ENCODE measurements around the gene DCST2. TPM values are rescaled to one million over a fixed set of nuclear protein-coding genes. Genes with fewer than 3 reads are reported as not detected.

DCST2 gene
- total and polyA plus RNA-seq, 2 of the 8 experiments (the other 6 are each of a cell fraction or from before 2014, with no cell fraction given): 0.43 to 2.1 TPM

DNA sequence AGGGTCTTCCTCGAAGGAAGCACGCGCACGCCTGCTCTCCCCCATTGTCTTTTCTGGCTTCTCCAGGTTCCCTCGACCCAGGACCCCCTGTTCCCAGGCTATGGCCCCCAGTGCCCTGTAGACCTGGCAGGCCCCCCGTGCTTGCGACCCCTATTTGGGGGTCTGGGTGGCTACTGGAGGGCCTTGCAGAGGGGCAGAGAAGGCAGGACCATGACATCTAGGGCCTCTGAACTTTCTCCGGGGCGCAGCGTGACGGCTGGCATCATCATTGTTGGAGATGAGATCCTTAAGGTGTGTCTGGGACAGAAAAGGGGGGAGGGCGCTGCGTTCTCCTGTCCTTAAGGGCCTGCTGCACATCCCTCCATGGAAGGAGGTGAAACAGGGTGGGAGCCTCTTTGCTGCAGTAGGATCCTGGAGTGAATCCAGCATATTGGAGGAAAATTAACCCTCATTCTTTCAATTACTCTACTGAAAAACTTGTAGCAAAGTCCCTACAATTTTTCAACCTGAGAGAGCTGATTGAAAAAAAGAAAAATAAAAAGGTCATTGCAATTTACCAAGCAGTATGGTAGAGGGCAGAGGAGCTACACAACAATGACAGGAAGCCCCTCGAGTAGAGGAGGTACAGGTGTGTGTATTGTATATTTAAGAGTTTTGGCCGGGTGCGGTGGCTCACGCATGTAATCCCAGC, 49.7 kb downstream of the DCST2 start:
- TF ChIP-seq POLR2A (IDR thresholded peaks at IDR 0.05; ENCODE audit: control extremely low read depth in 1 of 2, low read depth in 2 of 2, low read length in 2 of 2): peak in 1 of 2 experiments; percentile 63; a peak in 1 of 3 replicates
- TF ChIP-seq RNF2 (IDR thresholded peaks at IDR 0.05; ENCODE audit: borderline replicate concordance, low read depth, low read length, missing control alignments, poor library complexity, severe bottlenecking): no peak
- WGBS, 2 experiments (ENCODE audit: extremely low coverage in 1 of 2, insufficient coverage in 1 of 2, insufficient read length in 1 of 2, insufficient replicate concordance in 2 of 2, low coverage in 1 of 2, low lambda C conversion rate in 2 of 2, missing lambda C conversion rate in 1 of 2): 21% methylated on average over 17 of the region's 17 CpGs; no CpG with 5 or more reads in 1 of the 2 experiments
- peak overlapping the region; percentile 76 for H3K27ac ChIP-seq (ENCODE audit: low read depth, low read length)
- peaks cover 5% of the 10 kb centered on the region for H3K23me2 ChIP-seq (ENCODE audit: low read depth, low read length)
- ChIA-PET POLR2A (ENCODE audit: partially characterized antibody) (interaction anchor here (0.6 to 42.8 kb wide), 12 partner anchors 11 to 273 kb away, joined by 3 to 702 read pairs (median 8); partner anchors contain the start of genes CKS1B, EFNA4, LENEP and PBXIP1), CTCF (ENCODE audit: partially characterized antibody) (interaction anchor here (0.6 to 20.6 kb wide), 22 partner anchors 10 to 773 kb away, joined by 3 to 334 read pairs (median 4); partner anchors contain the start of genes LENEP, PBXIP1, PMVK and PYGO2)
- no peak overlapping the region for H2BK120ac ChIP-seq (replicated peaks; ENCODE audit: low read depth, low read length)
- H2BK5ac ChIP-seq (ENCODE audit: low read depth, low read length): peak overlapping the region; percentile 86; the same call in 1 of the 2 replicates
- no peaks in the 10 kb centered on the region for H3K9me3 ChIP-seq (ENCODE audit: insufficient read depth in 2 of 2, low read depth in 1 of 2, low read length in 1 of 2)
- DNase-seq (ENCODE audit: low read depth in 1 of 2, low spot score in 2 of 2) (no peak), FAIRE-seq (no peak)
- peaks cover 14% of the 10 kb centered on the region in 2 experiments for H4K20me1 ChIP-seq (replicated peaks in 1 of 2; ENCODE audit: control insufficient read depth in 1 of 2, insufficient read depth in 2 of 2, low read length in 2 of 2)
- no peak overlapping the region for H2BK15ac ChIP-seq (ENCODE audit: low read length)
- H4K91ac ChIP-seq (replicated peaks; ENCODE audit: insufficient read length, low read length): peak overlapping the region; percentile 22
- peak overlapping the region; percentile 7 for H4K5ac ChIP-seq (ENCODE audit: insufficient read length, low read depth, low read length)
- H3K9ac ChIP-seq (replicated peaks in 1 of 4; ENCODE audit: extremely low read depth in 1 of 4, low read depth in 3 of 4, low read length in 3 of 4): peak overlapping the region; percentile 78 to 97 (median 86)
- H3K23ac ChIP-seq (ENCODE audit: insufficient read length): no peak overlapping the region
- no peak overlapping the region for H3K4ac ChIP-seq (replicated peaks; ENCODE audit: insufficient read length, low read depth, low read length)
- peak overlapping the region; percentile 86 to 93 for H3K4me2 ChIP-seq (ENCODE audit: insufficient read depth in 1 of 2, low read depth in 2 of 2, low read length in 2 of 2)
- no peak overlapping the region for H2BK20ac ChIP-seq (ENCODE audit: low read length)
- H2AK5ac ChIP-seq (ENCODE audit: low read depth, low read length): no peak overlapping the region
- H3K79me1 ChIP-seq (ENCODE audit: low read depth, low read length): peaks cover 4% of the 10 kb centered on the region; the same call in 1 of the 2 replicates
- H3K4me3 ChIP-seq (ENCODE audit: extremely low read depth in 1 of 4, insufficient read depth in 2 of 4, low read depth in 3 of 4, low read length in 4 of 4): peak overlapping the region; percentile 87 to 99 (median 96)
- no peak overlapping the region for H2AFZ ChIP-seq (ENCODE audit: low read length)
- H3K18ac ChIP-seq (ENCODE audit: extremely low read depth, low read length): peak overlapping the region; percentile 34; the same call in 1 of the 2 replicates
- H3K79me2 ChIP-seq (ENCODE audit: control insufficient read depth in 1 of 2, insufficient read depth in 2 of 2, low read length in 2 of 2): peaks cover 4 to 61% of the 10 kb centered on the region in 2 experiments
- H3K56ac ChIP-seq (replicated peaks; ENCODE audit: insufficient read length, low read depth, low read length): no peak overlapping the region
- H3K36me3 ChIP-seq (ENCODE audit: control insufficient read depth in 2 of 4, insufficient read depth in 4 of 4, low read length in 3 of 4): peaks cover 15 to 39% (median 30%) of the 10 kb centered on the region in 4 experiments
- no peak overlapping the region for H3K14ac ChIP-seq (ENCODE audit: insufficient read length)
- H3K27me3 ChIP-seq (replicated peaks in 1 of 4; ENCODE audit: control insufficient read depth in 3 of 4, extremely low read depth in 1 of 4, insufficient read depth in 3 of 4, low read length in 3 of 4): no peaks in the 10 kb centered on the region
- H3K4me1 ChIP-seq (replicated peaks in 1 of 4; ENCODE audit: control insufficient read depth in 3 of 4, insufficient read depth in 4 of 4, low read length in 3 of 4): peaks cover 0 to 6% (median 2%) of the 10 kb centered on the region in 4 experiments; a peak in 3 of 7 replicates
- H2BK12ac ChIP-seq (ENCODE audit: low read depth, low read length): peak overlapping the region; percentile 19; the same call in 1 of the 2 replicates
- peak overlapping the region; percentile 82; the same call in 1 of the 2 replicates for H4K8ac ChIP-seq (ENCODE audit: extremely low read depth, insufficient read depth, low read length)

Data from H1 (cell line).